ENCODE results near the gene CXCL8.
"Not testable (repeated sequence)": the region's sequence is repeated elsewhere in the genome, so short reads cannot be mapped to it uniquely, and the experiment has no call there.

Gene CXCL8

DNA sequence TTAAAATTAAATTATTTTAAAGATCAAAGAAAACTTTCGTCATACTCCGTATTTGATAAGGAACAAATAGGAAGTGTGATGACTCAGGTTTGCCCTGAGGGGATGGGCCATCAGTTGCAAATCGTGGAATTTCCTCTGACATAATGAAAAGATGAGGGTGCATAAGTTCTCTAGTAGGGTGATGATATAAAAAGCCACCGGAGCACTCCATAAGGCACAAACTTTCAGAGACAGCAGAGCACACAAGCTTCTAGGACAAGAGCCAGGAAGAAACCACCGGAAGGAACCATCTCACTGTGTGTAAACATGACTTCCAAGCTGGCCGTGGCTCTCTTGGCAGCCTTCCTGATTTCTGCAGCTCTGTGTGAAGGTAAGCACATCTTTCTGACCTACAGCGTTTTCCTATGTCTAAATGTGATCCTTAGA is at the start of gene CXCL8:
Gene CXCL8, plus strand, starts transcription at position 217 of the 426 bp plus-strand sequence. Its CDS starts 90 bp downstream, at position 307.
- no peak for FAIRE-seq

DNA sequence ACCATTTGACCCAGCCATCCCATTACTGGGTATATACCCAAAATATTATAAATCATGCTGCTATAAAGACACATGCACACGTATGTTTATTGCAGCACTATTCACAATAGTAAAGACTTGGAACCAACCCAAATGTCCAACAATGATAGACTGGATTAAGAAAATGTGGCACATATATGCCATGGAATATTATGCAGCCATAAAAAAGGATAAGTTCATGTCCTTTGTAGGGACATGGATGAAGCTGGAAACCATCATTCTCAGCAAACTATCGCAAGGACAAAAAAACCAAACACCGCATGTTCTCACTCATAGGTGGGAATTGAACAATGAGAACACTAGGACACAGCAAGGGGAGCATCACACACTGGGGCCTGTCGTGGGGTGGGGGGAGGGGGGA is 49.2 kb upstream of the CXCL8 start:
- not testable (repeated sequence) for FAIRE-seq

DNA sequence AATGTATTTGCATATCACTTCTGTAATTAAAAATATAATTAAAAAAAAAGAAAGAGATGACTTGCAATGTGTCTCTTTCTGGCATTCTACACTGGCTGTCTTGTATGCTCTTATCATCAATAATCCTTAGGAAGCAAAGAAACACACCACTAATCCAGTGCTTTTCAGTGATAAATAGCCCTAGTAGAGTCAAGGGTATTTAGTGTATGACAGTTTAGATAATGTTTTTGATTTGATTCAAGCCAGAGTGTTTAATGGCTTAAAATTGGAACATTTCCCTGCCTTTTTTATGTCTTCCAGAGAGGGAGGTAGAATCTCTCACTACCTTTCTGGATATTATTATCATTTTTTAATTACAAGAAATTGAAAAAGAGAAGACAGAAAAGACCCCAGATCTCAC is 48.6 kb upstream of the CXCL8 start:
- FAIRE-seq = no peak

DNA sequence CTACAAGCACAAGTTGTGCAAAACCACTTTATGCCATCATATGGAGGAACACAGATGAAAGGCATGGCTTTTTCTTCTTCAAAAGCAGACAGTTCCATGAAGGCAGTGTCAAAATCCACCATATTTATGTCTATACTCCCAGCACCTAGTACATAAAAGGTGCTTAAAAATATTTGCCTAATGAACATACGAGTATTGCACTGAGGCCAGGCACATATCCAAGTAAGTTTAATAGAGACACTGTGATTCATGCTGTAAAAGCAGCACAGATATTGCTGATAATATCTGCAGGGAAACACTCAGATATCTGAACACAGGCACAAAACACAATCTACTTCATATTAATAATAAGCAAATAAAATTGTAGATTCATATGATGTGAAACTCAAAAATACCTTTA is 48.1 kb upstream of the CXCL8 start:
- FAIRE-seq = no peak

DNA sequence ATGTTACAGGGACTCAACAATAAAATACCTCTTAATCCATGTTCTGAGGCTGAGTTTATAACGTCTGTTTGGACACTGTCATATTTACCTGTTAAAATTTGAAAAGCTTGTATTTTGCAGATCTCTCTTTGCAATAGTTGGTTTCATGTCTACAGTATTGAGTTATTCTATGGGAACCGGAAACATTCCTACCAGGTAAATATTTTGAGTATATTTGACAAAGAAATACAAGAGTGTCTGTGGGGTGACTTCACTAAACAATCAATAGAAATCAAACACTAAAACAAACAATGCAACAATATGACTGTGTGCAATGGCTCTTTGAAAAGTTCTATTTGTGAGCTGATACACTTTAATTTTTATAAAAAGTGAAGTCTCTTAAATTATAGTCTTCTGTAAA is 47.7 kb upstream of the CXCL8 start:
- no peak for FAIRE-seq

DNA sequence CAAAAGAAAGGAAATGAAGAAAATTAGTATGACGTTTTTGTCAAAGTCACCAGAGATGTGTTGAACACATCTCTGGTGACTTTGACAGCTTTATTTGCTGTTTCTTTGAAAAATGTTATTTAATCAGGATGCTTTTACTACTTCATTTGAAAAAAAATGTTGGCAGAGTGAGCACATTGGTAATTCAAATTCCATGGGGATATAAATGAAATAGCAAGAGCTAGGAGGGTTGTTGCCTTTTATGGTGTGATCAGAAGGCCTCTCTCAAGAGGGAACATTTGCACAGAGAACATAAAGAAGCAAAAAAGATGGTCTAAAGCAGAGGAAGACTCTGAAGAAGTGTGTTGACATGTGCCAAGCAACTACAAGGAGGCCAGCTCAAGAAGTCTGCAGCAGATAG is 46.6 kb upstream of the CXCL8 start:
- FAIRE-seq = no peak

DNA sequence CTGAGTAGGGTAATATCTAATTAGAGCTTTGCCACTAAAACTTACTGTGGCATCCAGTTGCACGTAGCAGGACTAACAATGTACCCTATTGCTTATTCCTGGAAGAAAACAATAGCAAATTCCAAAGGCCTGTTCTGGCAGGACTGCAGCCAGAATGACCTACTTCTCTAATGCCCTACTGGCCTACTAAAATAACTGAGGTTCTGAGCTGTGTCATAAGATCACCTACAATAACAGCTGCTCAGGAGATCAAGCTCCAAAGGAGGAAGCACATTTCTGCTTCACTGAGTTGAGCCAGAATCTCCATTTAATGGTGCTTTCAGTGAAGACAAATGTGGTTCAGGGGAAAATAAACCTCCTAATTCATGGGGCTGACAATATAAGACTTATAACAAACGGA is 42.2 kb upstream of the CXCL8 start:
- no peak for FAIRE-seq

DNA sequence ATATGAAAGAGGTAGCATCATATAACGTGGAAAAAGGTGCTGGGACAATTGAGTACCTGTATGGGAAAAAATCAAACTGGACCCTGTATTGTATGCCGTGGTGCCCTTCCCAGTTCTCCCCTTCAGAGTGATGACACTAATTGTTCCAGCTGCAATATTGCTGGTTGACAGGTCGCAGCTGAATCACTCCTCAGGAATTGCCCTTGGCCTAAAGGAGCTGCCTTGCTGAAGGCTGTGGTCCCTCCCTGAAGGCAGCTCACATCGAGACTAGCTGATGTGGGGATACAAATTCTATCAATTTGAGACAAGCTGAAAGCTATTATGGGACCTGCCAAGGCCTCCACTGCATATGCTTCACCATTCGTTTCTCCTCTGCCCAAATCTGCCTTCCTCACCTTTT is 39.3 kb upstream of the CXCL8 start:
- no peak for FAIRE-seq

DNA sequence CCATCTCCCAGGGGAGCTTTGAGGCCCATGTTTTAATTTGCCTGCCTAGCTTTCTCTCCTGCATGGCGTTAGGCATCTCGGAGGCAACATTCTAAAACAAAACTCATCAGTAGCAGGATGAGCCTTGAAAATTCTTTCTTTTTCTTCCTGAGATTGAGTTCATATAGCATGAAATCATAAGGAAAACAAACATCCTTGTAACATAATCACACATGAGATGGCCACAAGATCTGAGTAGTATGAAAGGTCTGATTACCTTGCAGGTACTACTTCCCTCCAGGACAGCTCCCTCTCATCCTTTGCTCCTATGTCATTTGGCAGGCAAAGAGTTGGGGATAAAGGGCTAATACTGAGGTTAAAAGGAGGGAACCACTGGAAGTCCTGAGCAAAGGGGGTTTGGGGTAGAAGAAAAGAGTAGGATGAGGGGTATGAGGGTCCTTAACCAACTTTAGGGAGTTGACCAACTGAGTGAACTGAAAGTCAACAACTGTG is 37.5 kb upstream of the CXCL8 start:
- FAIRE-seq = no peak

DNA sequence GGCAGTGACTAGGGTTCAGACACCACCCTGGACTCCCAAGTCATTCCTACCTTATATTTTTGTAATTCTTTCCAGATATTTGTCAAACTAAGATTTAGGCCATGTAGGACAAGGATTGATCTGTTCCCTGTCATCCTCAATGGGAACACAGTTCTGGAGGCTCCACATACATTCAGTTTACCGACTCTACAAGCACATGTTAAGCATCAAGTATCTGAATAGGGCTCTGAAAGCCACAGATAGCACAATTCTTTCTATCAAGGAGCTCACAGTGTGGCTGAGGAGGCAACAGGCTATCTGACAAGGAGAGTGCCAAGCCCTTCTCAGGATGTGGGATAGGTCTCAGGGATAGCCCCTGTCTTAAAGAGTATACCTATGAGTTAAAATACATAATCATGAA is 37.0 kb upstream of the CXCL8 start:
- no peak for FAIRE-seq

DNA sequence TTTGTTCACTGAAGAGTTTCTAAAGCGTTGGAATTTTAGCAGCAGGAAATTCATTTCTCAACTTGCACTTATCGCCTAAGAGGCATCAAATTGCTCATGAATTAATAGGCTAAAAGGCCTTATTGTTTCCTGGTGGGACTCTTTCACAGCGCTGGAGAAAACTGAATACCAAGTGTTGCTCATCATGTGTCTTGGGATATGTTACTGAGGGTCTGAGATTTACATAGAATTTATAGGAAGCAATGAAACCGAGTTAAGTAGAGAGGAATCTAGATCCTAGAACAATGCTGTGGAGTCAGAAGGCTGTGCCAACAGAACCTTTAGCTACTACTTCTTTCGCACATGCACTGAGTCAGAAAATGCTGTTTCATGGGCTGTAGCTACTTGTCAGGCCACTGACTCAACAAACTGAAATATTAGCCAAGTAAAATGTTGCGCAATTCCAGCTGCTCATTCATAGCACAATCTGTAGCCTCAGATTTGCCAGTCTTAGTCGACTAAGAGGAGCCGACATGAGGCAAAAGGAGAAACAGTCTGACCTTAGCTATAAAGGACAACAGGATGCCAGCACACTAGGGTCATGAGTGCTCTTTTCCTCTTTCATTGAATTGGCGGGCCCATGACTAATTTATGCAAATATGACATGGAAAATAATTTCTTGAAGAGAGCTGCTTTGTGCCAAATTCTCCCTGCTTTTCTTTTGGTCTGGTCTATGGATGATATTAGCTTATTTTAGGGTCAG is 35.9 kb upstream of the CXCL8 start:
- FAIRE-seq = no peak

DNA sequence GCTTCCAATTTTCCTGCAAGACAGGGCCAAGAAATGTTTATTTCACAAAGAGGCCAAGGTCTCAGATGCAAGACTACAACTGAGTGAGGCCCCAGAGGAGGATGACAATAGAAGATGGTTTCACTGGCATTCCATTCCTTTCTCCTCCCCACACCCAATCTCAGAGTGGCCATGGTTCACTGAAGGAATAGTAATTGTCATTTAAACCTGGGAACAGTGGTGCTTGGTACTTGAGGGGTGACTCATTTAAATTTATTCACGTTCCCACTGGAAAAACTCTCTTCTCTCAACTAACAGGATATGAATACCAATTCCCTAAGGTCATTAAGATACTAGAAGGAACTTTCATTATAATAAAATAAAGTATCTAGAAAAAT is 35.3 kb upstream of the CXCL8 start:
- FAIRE-seq = no peak

DNA sequence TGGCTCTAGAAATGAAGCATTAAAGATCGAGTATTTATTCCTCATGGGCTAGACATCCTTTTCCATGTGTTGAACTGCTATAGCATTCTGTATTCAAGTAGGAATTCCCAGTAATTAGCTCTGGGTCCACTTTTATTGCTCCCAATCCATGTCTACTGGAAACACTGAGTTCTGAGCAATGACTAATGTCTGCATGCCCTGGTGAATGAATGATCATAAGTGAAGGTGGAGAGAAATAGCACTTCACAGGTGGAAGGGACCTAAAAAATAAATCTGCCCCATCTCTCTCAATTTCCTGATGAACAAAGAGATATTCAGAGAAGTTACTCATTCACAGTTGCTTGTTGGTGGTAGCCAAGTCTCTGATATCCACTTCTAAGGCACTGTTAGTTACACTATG is 34.6 kb upstream of the CXCL8 start:
- no peak for FAIRE-seq

DNA sequence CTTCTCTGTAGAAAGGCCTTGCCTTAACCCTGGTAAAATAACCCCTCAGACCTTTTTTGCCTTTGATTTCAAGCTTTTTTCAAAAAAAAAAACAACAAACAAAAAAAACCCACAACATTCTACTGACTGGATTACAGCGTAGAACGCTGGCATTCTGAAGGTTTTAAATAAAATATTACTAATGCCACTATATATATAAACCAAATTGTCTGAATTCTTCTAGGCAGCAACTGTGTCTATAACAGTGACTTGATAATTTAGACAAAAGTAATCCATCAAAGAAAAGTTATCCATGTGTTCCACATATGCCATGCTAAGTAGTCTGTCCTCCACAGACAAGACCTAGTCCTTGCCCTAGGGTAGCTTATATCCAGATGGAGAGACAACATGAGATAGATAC is 33.6 kb upstream of the CXCL8 start:
- no peak for FAIRE-seq

DNA sequence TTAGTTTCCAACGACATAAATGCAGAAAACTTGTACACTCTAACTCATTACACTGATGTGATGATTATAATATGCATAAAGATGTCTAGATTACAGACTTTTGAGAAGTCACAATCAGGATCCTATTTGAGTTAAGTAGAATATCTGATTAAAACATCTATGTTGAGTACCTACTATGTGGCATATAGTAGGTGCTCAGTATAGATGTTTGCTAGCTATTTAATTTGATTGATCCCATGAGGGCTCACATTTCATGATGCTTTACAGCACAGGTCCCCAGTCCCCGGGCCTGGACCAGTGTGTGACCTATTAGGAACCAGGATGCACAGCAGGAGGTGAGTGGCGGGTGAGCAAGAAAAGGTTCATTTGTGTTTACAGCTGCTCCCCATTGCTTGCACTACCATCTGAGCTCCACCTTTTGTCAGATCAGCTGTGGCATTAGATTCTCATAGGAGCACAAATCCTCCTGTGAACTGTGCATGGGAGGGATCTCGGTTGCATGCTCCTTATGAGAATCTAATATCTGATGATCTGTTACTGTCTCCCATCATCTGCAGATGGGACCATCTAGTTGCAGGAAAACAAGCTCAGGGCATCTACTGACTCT is 33.0 kb upstream of the CXCL8 start:
- FAIRE-seq = no peak

DNA sequence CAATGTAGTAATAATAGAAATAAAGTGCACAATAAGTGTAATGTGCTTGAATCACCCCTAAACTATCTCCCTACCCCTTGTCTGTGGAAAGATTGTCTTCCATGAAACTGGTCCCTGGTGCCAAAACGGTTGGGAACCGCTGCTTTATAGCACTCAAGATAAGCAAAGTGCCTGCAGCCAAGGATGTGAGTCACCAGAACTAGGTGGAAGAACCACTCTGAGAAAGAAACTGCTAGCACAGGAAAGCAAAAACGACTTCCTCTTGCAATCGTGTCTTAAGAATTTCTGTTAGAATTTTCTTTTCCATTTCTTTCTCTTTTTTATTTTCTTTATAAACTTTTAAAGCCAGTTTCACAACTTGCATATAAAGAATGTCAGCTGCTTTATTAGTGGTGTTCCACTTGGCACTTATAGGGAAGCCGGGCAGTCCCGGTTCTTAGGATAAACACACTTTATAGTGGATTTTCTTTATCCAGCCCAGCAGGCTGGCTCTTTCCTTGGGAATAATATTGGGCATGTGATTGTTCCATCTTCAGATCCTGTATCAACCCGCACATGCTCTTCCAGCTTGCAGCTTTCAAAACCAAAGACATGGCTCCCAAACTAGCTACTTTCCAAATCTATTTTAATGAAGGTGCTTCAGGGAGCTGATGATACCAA is 32.3 kb upstream of the CXCL8 start:
- no peak for FAIRE-seq

DNA sequence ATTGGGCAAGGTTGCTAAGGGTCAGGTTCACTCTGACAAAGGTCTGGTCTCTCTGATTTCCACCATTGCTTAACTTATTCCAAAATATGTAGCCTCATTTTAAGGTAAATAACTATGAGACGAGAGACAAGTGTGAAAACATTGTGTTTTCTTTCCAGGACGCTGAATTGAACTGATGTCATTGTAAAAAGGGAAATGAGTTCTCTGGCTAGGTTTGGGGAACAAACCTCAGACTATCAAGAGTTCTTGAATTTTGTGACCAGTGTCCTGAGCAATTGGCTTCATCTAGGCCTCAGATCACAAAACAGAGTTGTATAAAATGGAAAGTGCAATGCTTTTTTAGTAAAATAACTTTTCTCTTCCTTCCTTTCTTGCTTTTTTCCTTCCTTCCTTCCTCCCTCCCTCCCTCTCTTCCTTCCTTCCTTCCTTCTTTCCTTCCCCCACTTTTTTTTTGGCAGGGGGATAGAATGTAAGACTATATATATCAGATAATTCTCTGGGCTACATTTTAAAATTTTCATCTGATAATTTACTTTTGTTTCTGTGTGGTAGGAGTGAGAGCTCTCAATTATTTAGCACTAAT is 30.8 kb upstream of the CXCL8 start:
- no peak for FAIRE-seq

DNA sequence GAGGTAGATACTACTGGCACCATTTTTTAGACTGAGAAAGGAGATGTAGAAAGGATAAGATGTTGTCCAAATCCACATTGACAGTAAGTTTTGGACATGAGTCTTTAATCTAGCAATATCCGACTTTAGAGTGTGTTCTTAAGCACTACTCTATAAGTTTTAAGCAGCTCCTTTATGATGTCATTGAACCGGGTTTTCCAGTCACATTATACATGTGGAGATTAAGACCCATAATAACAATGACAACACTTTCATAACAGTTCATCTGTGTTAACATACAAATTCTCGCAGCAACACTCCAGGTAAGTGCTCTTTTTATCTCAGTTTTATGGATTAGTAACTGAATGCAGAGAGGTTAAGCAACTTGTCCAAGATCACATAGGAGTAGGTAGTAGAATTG is 30.3 kb upstream of the CXCL8 start:
- no peak for FAIRE-seq

DNA sequence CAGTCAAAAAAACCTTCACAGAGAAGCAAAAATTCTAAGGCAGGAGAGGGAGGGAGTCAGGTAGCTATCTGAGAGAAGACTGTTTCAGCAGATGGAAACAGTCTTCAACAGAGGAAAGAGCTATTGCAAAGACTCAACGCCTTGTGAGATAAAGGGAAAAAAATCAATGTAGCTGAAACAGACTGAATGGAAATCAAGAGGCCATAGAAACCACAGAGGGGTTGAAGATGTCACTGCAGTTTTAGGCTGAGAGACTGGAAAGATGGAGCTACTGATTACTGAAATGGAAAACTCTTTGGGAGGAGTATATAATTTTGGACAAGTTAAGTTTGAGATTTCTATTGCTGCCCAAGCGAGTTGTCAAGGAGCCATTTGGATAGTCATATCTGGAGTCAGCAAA is 28.4 kb upstream of the CXCL8 start:
- FAIRE-seq = no peak

DNA sequence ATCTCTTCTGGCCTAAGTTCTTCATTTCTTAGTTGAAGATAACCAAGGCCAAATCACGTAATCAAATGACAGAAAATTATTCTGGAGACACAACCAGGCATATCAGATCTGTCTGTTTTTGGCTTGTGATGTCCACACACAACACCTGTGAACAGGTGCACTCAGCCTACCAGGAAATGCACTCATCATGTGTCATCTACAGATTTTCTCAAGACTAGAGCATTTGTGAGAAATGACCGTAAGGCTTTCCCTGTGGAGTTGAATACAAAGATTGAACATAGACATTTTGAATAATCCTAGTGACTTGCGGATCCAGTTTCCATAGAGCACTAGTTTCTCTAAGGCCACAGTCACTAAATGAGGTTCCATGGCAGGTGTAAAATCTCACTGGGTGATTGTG is 26.7 kb upstream of the CXCL8 start:
- no peak for FAIRE-seq

DNA sequence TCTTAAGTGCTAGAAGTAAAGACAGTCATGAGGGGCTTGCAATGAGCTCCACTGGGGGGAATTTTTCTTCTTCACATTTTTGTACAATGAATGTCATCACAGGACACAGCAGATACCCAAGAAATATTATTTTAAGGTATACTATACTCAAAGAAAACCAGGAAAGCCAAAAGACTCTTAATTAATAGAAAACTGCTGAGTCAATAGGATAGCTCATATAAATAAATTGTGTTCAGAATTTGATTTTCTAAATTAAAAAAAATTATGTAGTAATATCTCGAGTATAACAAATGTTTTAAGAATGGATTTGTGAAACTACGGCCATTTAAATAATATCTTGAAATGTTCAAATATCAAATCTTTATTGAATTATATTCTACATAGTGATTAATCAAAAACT is 25.7 kb upstream of the CXCL8 start:
- no peak for FAIRE-seq

DNA sequence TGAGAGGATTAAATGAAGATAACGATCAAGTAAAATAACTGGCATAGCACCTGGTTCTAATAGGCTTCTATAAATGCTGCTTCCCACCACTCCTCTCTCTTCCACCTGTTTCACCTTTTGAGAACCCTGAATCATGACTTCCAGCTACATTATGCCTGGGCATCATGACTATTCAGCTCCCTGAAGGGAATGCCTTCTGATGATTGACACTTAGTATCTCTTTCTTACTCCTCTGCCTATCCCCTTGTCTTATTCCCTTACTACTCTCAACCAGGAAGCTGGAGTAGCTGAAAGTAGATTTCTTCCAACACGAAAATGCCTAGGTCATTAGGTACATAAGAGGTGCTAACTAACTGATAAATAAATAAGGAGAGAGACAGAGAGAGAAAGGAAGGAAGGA is 24.7 kb upstream of the CXCL8 start:
- no peak for FAIRE-seq

DNA sequence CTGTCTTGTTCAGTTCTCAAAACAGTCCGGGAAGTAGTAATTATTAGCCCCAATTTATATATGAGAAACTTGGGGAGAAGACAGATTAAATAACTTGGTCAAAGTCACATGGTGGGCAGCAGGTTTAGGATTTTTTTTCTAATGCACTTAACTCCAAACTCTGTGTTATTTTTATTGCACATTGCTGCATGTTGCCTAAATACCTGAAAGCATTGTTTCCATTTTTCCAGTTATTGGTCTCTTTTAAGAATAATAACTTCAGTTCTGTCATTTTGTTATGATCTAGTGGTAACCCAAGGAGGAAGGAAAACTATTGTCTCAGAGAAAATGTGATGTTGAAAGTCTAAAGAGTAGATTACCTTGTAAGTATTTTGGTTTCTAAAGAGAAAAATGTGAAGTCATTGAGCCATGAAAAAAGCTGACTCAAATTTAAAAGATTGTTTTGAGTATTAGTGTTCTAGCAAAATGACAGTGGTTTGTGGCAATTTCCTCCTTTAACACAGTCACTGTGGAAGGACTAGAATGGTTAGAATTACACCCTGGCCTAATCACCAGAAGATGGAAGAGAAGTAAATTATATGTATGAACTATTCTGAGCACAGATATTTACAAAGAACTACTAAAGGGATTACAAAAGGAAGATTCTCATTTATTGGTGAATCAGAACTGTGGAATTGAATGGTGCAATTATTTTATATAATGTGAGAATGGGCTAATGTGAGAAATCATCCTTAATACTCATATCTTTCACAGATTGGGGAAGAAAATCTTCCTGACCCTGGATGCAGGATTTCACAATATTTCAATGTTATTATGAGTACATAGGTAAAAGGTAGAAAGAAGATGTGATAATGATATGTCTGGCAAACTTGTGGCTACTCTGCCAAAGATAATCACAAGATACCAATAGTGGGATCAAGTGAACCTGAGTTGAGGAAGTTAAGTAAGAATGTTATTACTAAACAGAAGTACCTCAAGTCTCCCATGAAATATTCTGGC is 21.7 kb upstream of the CXCL8 start:
- FAIRE-seq = no peak
